Epidermal melanocyte (primary cell): Measurements from ENCODE around the gene CNDP1.
"Not testable (repeated sequence)": the region's sequence is repeated elsewhere in the genome, so short reads cannot be mapped to it uniquely, and the experiment has no call there.

Source experiments
- DNase-seq: peaks from one replicate; pipeline ENCODE4 v3.0.0; 2011; ENCODE audit warnings: low spot score; ENCODE audit not compliant: insufficient read length

Gene CNDP1

DNA sequence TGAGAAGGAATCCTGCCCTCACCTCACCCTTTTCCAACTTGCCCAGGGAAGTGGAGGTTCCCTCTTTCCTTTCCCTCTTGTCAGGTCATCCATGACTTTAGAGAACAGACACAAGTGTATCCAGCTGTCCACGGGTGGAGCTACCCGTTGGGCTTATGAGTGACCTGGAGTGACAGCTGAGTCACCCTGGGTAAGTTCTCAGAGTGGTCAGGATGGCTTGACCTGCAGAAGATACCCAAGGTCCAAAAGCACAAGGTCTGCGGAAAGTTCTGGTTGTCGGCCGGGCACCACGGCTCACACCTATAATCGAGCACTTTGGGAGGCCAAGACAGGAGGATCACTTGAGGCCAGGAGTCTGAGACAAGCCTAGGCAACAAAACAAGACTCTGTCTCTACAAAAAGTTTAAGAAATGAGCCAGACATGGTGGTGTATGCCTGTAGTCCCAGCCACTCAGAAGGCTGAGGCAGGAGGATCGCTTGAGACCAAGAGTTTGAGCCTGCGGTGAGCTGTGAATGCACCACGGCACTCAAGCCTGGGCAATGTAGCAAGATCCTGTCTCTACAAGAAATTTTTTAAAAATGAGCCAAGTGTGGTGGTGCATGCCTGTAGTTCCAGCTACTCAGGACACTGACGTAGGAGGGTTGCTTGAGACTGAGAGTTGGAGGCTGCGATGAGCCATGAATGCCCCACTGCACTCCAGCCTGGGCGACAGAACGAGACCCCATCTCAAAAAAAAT lies 14.0 kb upstream of the CNDP1 start:
- no peak for DNase-seq

DNA sequence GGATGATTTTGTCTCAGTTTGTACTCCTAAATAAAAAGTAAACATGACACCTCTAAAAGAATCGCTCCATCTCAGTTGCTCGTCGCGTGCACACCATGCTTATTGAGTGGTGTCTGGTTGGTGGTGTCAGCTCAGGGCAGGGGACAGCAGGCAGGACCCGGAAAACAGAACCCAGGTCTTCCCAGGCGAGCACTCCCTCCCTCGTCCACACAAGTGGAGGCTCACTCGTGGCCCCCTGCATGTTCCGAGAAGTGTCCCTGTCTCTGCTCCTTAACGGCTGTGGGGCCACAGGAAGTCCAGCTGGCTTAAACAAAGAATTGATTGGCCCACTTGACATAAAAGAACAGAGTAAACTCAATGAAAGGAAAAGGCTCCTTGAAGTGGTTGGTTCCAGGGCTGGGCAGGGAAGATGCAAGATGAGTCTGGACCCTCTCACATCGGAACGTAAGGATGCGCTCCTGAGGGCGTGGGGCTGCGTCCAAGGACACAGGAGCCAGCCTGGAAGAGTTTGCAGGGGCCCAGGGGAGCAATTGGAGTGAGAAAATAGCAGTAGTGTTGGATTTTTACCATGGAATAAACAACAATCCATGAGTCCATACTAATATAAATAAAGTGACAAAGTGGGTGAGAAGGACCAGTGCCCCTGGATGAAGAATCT lies 13.1 kb upstream of the CNDP1 start:
- DNase-seq = no peak

DNA sequence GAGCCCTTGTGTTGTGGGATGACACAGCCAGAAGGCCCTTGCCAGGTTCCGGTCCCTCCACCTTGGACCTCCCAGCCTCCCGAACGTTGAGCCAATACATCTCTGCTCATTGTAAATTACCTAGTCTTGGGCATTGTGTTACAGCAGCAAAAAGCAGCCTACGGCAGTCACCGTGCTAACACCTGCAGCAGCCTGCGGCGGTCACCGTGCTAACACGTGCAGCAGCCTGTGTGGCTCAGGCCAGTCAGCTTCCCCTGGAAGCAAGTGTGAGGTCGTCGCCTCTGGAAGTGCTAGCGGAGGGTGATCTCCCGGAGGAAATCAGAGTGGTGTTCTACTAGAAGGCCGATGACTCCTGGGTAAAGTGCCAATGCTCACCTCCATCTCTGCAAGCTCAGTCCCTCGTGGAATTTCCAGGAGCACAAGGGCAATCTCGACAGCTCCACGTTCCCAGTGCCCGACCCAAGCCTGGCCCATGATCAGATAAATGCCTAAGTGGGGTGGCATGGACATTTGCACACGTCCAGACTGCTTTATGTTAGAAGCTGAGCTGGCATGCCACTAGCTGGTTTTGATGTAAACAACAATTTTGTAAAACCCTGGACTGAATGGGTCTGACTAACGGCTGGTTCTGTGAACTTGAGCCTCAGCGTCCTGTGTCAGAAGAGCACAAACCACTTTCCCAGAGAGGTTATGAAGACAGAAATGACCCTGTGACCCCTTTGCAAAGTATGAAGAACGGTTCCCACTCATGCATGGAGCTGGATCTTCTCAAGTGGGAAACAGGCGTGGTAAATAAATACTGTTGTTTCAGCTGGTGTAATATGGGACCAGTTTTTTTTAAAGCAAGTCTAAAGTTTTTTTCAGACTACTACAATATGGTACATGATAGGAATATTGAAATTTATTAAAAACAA lies 11.4 kb upstream of the CNDP1 start:
- no peak for DNase-seq

DNA sequence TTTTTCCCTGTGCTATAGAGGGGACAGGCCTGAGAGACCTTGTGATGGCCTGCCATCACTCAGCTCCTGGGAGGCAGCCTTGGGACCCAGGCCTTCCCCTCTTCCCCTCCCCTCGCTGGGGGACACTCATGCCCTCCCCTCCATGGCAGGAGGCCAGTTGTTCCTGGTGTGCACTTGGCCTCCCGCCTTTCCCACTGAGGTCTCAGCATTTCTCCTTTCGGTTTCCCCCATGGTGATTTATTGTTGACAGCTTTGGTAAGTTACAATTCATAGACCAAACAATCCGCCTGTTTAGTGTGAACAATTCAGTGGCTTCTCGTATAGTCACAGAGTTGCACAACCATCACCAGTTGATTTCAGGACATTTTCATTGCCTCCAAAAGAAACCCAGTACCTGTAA lies 10.2 kb upstream of the CNDP1 start:
- DNase-seq = no peak

DNA sequence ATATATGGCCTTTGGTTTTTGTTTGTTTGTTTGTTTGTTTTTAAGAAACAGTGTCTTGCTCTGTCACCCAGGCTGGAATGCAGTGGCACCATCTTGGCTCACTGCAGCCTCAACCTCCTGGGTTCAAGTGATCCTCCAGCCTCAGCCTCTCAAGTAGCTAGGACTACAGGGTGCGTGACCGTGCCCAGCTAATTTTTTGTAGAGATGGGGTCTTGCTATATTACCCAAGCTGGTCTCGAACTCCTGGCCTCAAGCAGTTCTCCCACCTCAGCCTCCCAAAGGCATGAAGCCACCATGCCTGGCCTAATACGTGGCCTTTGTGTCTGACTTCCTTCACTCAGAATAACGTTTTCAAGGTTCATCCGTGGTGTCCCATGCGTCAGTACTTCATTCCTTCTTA lies 9.4 kb upstream of the CNDP1 start:
- not testable (repeated sequence) for DNase-seq

DNA sequence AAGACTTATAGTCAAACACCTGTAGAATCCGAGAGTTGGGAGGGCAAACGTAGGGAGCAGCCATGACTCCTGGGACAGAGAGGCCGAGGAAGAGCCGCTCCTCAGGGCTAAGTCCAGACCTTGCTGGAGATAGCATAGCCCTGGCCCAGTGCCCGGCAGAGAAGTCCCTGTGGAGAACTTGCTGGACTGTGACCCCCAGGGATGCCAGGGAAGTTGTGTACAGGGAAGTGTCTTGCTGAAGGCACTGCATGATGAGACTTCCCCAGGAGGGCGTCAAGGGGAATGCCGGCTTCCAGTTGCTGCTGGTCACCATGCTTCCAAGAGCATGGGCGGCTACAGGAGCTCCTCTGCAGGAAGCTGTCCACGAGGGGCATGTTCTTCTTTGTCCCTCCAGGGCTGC lies 8.6 kb upstream of the CNDP1 start:
- no peak for DNase-seq

DNA sequence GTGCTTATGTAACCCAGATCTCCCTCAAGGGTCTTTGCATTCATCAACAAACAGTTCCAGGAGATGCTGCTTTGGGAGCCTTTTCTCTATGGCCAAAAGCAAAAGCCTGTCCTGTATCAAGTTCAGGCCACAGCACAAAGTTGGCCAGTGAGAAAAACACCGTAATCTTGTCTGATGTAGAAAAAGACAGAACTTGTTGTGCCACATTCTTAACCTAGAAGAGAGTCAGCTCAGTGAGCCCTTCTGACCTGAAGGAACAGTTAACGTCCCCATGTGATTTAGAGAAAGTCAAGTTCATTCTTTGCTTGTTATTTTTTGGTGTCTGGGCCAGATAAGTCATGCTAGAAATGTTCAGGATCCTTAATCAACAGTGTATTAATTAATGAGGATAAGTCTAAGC lies 7.8 kb upstream of the CNDP1 start:
- DNase-seq = no peak

DNA sequence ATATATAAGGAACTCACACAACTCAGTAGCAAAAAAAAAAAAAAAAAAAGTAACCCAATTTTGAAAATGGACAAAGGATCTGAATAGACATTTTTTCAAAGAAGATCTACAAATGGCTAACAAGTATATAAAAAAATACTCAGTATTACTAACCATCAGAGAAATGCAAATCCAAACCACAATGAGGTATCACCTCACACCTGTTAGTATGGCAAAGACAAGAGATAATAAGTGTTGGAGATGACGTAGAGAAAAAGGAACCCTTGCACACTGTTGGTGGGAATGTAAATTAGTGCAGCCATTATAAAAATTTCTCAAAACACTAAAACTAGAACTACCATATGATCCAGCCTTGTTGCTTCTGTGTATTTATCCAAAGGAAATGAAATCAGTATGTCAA lies 5.8 kb upstream of the CNDP1 start:
- no peak for DNase-seq

DNA sequence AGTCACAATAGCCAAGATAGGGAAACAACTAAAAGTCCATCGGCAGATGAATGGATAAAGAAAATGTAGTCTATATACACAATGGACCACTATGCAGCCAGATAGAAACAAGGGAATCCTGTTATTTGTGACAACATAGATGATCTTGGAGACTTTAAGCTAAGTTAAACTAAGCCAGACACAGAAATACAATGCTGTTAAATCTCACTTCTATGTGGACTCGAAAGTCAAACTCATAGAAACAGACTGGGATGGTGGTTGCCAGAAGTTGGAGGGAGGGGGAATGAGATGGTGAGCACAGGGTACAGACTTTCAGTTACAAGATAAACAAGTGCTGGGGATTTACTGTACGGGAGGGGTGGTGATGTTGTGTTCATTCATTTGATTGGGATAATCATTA lies 5.4 kb upstream of the CNDP1 start:
- DNase-seq = no peak

DNA sequence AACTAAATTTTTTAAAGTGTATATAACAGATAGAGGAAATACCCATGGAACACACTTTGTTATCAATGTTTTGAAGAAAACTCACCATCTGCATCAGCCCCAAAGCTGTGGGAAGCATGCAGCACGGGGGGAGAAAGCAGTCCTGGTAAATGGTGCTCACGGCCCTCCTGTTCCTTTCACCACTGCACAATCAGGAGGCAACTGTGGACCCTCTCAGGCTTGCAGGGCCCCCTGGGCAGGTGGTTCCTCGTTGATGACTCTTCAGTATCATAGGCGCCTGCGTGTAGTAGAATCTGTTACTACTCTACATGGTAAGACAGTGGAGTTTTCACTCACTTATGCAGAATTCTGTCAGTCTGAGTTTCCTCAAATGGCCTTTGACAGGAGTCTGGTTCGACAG lies 4.9 kb upstream of the CNDP1 start:
- DNase-seq = no peak

DNA sequence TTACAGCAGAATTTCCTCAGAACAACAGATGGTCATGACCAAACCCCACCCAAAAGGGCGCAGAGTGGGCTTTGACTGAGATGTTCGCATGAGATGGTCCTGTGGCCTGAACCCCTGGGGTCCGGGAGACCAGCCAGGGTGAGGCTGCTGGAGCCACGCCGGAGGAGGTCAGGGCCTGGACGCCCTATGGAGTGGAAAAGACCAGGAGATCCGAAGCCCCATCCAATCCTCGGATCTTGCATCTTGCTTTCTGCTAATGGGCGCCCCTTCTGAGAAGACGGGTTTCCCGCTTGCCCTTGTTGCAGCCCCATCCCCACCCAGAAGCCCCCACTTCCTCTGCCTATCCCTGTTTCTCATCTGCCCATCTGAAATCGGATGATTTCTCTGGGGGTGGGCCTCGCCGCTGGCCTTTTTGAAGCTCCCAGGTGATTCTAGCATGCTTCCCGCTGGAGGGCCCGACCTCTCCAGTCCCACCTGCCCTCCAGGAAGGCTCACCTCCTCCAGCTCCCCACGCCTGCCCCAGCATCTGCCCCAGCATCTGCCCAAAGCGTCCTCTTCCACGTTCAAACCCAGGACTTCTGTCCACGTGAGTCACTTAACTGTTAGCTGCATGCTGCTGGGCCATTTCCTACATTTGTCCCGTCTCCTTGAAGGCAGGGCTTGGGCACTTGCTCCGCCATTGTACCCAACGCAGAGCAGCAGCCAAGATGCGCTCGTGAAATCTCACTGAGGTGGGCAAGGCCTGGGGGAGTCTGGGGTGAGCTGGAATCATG lies 4.3 kb upstream of the CNDP1 start:
- no peak for DNase-seq

DNA sequence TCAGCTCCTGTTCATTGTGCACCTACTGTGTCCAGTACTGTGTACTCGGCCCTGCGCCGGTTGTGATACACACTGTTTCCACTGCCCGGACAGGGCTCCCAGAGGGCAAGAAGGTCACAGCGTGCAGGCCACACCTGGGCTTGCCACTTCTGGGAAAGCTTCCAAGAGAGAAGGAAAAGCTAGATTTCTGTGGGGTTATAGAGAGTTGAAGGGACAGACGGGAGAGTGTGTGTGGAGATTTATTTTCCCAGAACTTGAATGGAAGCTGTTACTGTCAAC lies 3.8 kb upstream of the CNDP1 start:
- no peak for DNase-seq

DNA sequence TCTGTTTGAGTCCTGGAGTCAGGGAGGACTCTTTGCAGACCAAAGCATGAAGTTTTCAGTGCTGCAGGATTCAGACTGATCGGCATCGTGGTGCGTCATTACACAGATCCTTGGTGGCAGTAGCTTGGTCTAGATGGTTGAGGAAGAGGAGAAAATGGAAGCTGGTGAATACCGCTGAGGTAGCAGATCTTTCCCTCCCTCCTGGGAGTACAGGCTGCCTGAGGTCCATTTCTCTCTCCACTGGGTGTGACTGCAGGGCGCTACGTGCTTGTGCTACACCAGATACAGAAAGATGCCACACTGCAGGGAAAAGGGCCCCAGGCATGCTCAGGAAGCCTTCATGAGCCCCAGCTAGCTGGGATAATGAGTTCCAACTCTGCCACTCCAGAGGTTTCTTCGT lies 3.3 kb upstream of the CNDP1 start:
- DNase-seq = no peak

DNA sequence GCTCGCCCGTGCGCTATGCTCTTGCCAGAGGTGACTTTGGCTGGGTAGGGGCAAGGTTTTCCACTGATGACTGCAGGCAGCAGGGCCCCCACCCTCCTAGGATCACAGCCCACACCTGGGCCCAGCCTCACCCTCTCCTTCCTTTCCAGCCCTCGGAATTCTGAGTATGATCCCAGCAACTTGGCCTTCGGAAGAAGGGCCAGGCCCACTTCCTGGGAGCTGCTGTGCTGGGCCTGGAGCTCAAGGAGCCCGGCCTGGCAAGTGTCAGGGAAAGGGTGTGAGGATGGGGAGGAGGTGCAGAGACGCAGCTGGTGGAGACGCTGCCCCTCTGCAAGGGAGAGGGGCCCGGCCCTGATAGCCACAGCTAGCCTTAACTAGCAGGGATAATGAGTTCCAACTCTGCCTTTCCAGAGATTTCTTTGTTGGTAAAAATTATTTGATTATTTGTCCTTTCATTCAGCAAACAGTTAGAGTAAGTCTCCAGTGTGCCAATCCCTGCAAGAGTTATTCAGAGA lies 1.7 kb upstream of the CNDP1 start:
- DNase-seq = no peak

DNA sequence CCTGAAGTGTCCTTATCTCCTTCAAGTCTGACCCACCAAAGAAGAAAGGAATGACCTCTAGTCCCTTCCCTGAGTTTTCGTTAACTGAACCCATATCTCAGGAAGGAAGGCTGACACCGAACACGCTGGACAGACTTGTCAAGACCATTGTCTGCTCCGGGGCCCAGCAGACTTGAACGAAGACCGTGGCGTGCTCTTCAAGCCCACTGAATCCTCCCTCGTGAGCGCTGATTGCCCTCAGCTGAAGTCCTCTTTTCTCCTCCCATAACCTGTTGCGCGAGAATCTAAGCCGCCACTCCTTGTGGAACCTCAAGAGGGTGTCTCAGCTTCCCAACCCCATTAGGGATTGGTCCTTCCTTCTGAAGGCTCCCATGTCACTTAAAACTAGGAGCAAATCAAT lies 634 bp upstream of the CNDP1 start:
- no peak for DNase-seq

DNA sequence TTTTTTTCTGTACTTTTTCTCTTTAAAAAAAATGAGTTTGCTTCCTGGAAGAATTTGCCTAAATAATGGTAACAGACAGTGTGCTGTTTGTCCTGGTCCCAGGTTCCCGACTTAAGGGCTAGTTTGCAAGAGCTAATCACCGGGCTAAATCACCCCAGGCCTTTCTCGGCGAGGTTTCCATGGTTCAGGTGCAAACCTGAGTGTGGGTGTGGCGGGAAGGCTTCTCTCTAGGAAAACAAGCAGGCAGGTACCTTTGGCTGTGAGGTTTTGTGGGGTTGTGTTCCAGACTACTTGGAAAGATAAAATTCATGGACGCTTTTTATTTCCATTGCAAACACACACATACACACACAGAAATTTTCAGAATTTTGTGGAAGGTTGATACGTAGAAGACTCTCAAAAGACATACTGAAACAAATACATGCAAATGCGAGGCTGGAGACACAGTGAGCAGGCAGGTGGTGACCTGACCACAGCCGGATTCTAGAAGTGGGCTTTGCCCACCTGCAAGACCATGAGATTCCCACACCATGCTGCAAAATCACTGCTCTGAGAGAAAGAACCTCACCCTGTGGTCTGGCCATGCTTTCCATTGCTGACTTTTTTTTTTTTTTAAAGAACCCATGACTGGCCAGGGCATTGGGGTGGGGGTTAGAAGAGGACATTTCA lies 815 bp downstream of the CNDP1 start:
- no peak for DNase-seq

DNA sequence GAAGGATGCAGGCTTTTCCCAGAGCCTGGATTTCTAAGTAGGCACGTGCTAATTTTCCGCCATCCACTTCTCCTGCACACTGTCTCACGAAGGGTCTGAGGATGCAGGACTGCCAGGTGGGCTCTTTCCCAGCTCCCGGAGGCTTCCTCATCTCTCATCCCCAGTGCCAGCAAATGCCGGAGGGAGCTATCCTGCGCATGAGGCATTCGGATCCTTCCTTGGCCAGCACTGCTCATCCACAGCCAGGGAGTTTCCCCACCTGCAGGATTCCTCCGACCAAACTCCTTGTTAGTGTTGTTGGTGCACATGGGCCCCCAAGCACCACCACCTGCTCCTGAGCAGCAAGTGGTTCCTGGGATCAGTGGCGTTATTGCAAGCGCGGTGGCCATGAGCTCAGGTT lies 5.0 kb downstream of the CNDP1 start:
- no peak for DNase-seq

DNA sequence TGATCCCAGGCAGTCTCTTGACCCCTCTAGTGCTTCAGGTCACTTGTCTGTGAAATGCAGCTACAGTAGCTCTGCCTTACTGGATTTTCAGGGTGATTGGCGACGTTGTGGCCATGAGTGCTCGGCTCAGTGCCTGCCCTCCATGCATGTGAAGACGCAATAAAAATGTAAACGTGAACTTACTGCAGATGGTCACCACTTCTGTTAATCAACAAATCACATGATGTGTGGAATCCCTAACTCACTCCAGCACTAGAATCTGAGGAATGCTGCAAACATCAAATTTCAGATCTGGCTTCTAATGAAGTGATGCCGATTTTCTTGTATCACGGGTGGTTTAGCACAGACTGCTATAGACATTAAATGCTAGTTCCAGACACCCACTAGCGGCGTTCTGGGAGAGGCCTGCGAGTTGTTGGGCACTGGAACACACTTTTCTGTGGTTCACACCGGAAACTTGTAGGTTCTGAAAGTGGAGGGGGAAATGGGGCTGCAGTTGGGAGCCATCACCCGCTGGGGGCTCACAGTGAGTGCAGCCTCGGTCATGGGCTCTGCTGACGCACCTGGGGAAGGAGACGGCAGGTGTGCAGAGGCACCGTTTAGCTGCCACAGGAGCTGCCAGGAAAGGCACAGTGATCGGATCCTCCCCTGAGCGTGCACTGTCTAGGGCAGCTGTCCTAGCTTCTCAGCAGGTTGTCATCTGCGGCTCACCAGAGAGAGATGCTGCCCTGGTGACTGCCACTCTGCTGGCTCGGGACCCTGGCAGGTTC lies 6.5 kb downstream of the CNDP1 start:
- no peak for DNase-seq

DNA sequence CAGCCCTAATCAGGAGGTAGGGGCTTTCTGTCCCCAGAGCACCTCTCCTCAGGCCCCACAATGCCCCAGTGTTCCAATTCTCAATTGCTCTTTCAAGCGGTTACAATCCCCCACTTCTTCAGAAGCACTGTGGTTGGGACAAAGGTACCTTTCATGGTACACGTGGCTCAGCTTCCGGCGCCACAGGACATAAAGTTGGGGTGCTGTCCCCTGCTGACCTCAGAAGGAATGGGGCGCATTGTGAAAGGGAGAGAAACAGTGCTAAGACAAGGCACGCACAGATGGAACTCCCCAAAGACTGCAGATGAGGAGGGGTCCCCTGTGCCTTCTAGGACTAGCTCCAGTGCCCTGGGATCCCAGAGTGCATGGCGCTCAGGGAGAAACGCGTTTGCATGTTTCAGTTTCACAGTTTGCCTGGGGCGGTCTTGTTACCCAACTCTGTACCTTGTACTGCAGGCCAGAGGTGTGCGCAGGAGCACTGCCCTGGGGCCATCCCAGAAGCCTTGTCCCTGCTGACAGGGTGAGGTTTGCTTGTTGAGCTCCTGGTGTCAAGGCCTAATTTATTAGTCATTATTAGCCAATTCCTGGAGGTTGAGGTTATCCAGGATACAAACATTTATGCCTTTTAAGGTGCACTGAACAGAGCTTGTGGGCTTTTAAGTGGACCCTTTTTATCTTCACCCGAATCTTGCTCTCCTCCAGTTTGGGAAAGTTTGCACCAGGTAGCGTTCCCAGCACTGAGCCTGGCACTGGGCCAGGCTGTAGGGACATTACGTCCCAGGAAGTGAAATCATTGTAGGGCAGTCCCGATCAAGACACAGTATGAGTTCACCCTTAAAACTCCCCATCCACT lies 7.6 kb downstream of the CNDP1 start:
- no peak for DNase-seq
